Body of pancreas (tissue), 4 donors: ENCODE data around the gene ANKRD28.

Experiments used
- POLR2A ChIP-seq, 3 donors: fragments of 450-650 bp; IDR thresholded peaks; one replicate each; pipeline ENCODE4 v1.6.1; 2016; ENCODE audit warnings: antibody characterized with exemption in 3 of 3, mild to moderate bottlenecking in 2 of 3
- TF ChIP-seq, protein P1 (sequence below), 7 experiments: fragments of 450-650 bp in 4 of 7; fragments of 200-600 bp in 3 of 7; sonication (generic) in 3 of 7; IDR thresholded peaks; one replicate each; pipeline ENCODE4 v1.5.1; 2016 to 2019; ENCODE audit warnings: antibody characterized with exemption in 7 of 7

DNA sequence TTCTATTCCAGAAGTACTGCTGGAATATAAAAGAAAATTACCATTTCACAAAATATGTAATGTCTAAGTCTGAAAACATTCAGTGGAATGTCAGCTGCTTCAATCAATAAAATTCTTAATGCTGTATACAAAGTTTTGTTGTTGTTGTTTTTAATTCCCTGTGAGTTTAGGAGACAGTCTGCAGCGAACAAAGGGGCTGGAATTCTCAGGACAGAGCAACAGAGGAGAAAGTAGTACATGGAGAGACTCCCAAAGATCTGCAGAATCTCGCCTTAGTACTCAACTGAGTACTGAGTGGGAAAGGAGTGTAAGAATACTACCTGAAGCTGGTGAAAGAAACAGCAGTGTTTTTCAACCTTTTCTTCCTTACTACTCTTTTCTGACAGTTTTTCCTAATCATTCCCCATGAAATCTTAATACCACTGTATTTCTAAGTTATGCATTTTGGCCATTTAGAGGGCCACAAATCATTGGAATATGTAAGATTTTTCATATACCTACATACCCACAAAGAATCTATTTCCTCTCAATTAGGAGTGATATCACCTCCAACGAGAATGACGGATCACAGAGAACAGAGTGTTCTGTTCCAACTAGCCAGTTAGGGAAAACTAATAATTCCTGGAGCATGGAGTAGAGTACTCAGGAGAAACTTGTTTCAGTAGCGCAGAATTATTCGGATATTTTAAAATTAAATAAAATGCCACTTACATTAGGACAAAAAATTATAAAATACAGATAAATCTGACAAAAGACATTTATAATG, 16.0 kb downstream of the ANKRD28 start:
- TF ChIP-seq, protein P1, sequence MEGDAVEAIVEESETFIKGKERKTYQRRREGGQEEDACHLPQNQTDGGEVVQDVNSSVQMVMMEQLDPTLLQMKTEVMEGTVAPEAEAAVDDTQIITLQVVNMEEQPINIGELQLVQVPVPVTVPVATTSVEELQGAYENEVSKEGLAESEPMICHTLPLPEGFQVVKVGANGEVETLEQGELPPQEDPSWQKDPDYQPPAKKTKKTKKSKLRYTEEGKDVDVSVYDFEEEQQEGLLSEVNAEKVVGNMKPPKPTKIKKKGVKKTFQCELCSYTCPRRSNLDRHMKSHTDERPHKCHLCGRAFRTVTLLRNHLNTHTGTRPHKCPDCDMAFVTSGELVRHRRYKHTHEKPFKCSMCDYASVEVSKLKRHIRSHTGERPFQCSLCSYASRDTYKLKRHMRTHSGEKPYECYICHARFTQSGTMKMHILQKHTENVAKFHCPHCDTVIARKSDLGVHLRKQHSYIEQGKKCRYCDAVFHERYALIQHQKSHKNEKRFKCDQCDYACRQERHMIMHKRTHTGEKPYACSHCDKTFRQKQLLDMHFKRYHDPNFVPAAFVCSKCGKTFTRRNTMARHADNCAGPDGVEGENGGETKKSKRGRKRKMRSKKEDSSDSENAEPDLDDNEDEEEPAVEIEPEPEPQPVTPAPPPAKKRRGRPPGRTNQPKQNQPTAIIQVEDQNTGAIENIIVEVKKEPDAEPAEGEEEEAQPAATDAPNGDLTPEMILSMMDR (IDR thresholded peaks at IDR 0.05) = no peak
- TF ChIP-seq POLR2A (IDR thresholded peaks at IDR 0.05) = no peak
